NB4 (cell line): ENCODE data around the gene TRIM28.

Experiments used
- DNase-seq: peaks from one replicate; pipeline ENCODE4 v3.0.0; 2010; ENCODE audit warnings: low read depth
- H3K4me3 ChIP-seq: one replicate; pipeline ENCODE4 v1.5.1; 2011; ENCODE audit warnings: mild to moderate bottlenecking, low read depth, low read length, moderate library complexity
- CTCF ChIP-seq: IDR thresholded peaks from one replicate; pipeline ENCODE4 v1.5.1; 2012; ENCODE audit warnings: low read depth, low read length
- MAX ChIP-seq: IDR thresholded peaks from 2 replicates; pipeline ENCODE4 v1.6.1; 2011; ENCODE audit warnings: low read depth, low read length
- MYC ChIP-seq: IDR thresholded peaks from 2 replicates; pipeline ENCODE4 v1.6.1; 2011; ENCODE audit warnings: low read depth, low read length
- POLR2A ChIP-seq: IDR thresholded peaks from 2 replicates; pipeline ENCODE4 v1.6.1; 2011; ENCODE audit warnings: mild to moderate bottlenecking; ENCODE audit not compliant: insufficient read length; ENCODE audit errors: extremely low read depth

TRIM28 gene

GRCh38 chr19:58544591-58545285 lies 874 bp downstream of the TRIM28 start:
- no peak for DNase-seq
- TF ChIP-seq MYC, result no peak; the same call in 1 of the 2 replicates
- H3K4me3 ChIP-seq, result peak overlapping the region; percentile 93

- TF ChIP-seq CTCF, result no peak
- TF ChIP-seq POLR2A, result no peak
- no peak for TF ChIP-seq MAX
- TF ChIP-seq MYC, result no peak
- peak overlapping the region; percentile 93 for H3K4me3 ChIP-seq
- DNase-seq, result no peak
These were observed 1.6 kb downstream of the TRIM28 start for GRCh38 chr19:58545286-58546018.

GRCh38 chr19:58546019-58546530 lies 2.2 kb downstream of the TRIM28 start:
- TF ChIP-seq MYC (no peak), MAX (no peak), POLR2A (no peak), CTCF (no peak)
- peak overlapping the region; percentile 93 for H3K4me3 ChIP-seq
- no peak for DNase-seq

GRCh38 chr19:58547323-58548312 lies 3.8 kb downstream of the TRIM28 start:
- peak overlapping the region; percentile 93 for H3K4me3 ChIP-seq
- TF ChIP-seq MAX, result no peak
- TF ChIP-seq POLR2A, result no peak
- TF ChIP-seq CTCF, result no peak
- no peak for TF ChIP-seq MYC
- DNase-seq, result no peak

GRCh38 chr19:58548859-58549663 lies 5.2 kb downstream of the TRIM28 start:
- TF ChIP-seq CTCF (no peak), MAX (no peak), POLR2A (no peak), MYC (no peak)
- no peak overlapping the region for H3K4me3 ChIP-seq

More at GRCh38 chr19:58548859-58549663, 5.2 kb downstream of the TRIM28 start:
- DNase-seq, result no peak
